Mesenchymal stem cell (in vitro differentiated cells and primary cell): ENCODE measurements around the gene CPSF4.
"Not testable (repeated sequence)": the region's sequence is repeated elsewhere in the genome, so short reads cannot be mapped to it uniquely, and the experiment has no call there.

Experiments used
- DNase-seq: peaks from one replicate; pipeline ENCODE4 v3.0.0-alpha.2; 2013
- H2AFZ ChIP-seq: one replicate; pipeline ENCODE4 v1.6.1; 2013; ENCODE audit warnings: low read depth, mild to moderate bottlenecking, control low read depth, inconsistent platforms, low read length, moderate library complexity
- H2AK5ac ChIP-seq: 2 replicates; pipeline ENCODE4 v1.6.1; 2013; ENCODE audit warnings: low read length, moderate library complexity, mild to moderate bottlenecking, inconsistent platforms; ENCODE audit not compliant: severe bottlenecking
- H2BK120ac ChIP-seq: one replicate; pipeline ENCODE4 v1.6.1; 2013; ENCODE audit warnings: low read depth, mild to moderate bottlenecking, inconsistent platforms, low read length, moderate library complexity
- H2BK12ac ChIP-seq, 2 experiments: one replicate each; pipeline ENCODE4 v1.6.1; 2013; ENCODE audit warnings: inconsistent platforms in 2 of 2, low read length in 2 of 2, mild to moderate bottlenecking in 2 of 2, moderate library complexity in 2 of 2, control low read depth in 1 of 2
- H2BK15ac ChIP-seq: one replicate; pipeline ENCODE4 v1.6.1; 2013; ENCODE audit warnings: mild to moderate bottlenecking, low read depth, inconsistent platforms; ENCODE audit not compliant: poor library complexity, severe bottlenecking
- H2BK5ac ChIP-seq: 2 replicates; pipeline ENCODE4 v1.6.1; 2013; ENCODE audit warnings: low read depth, mild to moderate bottlenecking, low read length, control low read depth, inconsistent platforms; ENCODE audit not compliant: poor library complexity, severe bottlenecking
- H3K14ac ChIP-seq, 2 experiments: one replicate each; pipeline ENCODE4 v1.6.1; 2013; ENCODE audit warnings: inconsistent platforms in 2 of 2, low read length in 2 of 2, control low read depth in 1 of 2, mild to moderate bottlenecking in 1 of 2, moderate library complexity in 1 of 2
- H3K18ac ChIP-seq, 2 experiments: one replicate each; pipeline ENCODE4 v1.6.1; 2013; ENCODE audit warnings: inconsistent platforms in 2 of 2, low read length in 2 of 2, control low read depth in 1 of 2, low read depth in 1 of 2, mild to moderate bottlenecking in 1 of 2
- H3K23ac ChIP-seq, 2 experiments: one replicate each; pipeline ENCODE4 v1.6.1; 2013; ENCODE audit warnings: inconsistent platforms in 2 of 2, low read length in 2 of 2, mild to moderate bottlenecking in 2 of 2, moderate library complexity in 2 of 2, control low read depth in 1 of 2
- H3K27ac ChIP-seq: 2 replicates; pipeline ENCODE4 v1.5.1; 2013; ENCODE audit warnings: mild to moderate bottlenecking, moderate library complexity, low read length, control low read depth, inconsistent platforms; ENCODE audit not compliant: poor library complexity, severe bottlenecking
- H3K27me3 ChIP-seq, 2 experiments: 2 replicates each; pipeline versions ENCODE4 v1.6.1 to v1.7.0; 2013; ENCODE audit warnings: low read length in 2 of 2, mild to moderate bottlenecking in 2 of 2, moderate library complexity in 2 of 2, control low read depth in 1 of 2, inconsistent platforms in 1 of 2; ENCODE audit not compliant: control insufficient read depth in 1 of 2, insufficient read depth in 1 of 2
- H3K36me3 ChIP-seq, 2 experiments: 2 replicates each; pipeline versions ENCODE4 v1.6.1 to v1.7.0; 2013; ENCODE audit warnings: low read length in 2 of 2, control low read depth in 1 of 2, inconsistent platforms in 1 of 2, low read depth in 1 of 2, mild to moderate bottlenecking in 1 of 2; ENCODE audit not compliant: insufficient read depth in 2 of 2, control insufficient read depth in 1 of 2
- H3K4ac ChIP-seq, 2 experiments: one replicate each; pipeline ENCODE4 v1.6.1; 2013; ENCODE audit warnings: inconsistent platforms in 2 of 2, low read length in 2 of 2, mild to moderate bottlenecking in 2 of 2, moderate library complexity in 2 of 2, control low read depth in 1 of 2, low read depth in 1 of 2
- H3K4me1 ChIP-seq: 2 replicates; pipeline ENCODE4 v1.6.1; 2013; ENCODE audit warnings: low read depth, low read length, control low read depth; ENCODE audit not compliant: control insufficient read depth, insufficient read depth
- H3K4me2 ChIP-seq: 2 replicates; pipeline ENCODE4 v1.6.1; 2013; ENCODE audit warnings: low read length, mild to moderate bottlenecking, inconsistent platforms; ENCODE audit not compliant: poor library complexity, severe bottlenecking
- H3K4me3 ChIP-seq, 2 experiments: 2 replicates each; pipeline versions ENCODE4 v1.5.1 to v1.7.0; 2013; ENCODE audit warnings: low read length in 2 of 2, mild to moderate bottlenecking in 2 of 2, control low read depth in 1 of 2, low read depth in 1 of 2; ENCODE audit not compliant: insufficient read depth in 1 of 2
- H3K79me1 ChIP-seq: replicated peaks from 2 replicates; pipeline ENCODE4 v1.6.1; 2013; ENCODE audit warnings: mild to moderate bottlenecking, control low read depth, low read length, inconsistent platforms; ENCODE audit not compliant: poor library complexity, severe bottlenecking
- H3K9ac ChIP-seq: 2 replicates; pipeline ENCODE4 v1.7.0; 2013; ENCODE audit warnings: mild to moderate bottlenecking, low read length, moderate library complexity
- H3K9me3 ChIP-seq: 2 replicates; pipeline ENCODE4 v1.7.0; 2013; ENCODE audit warnings: mild to moderate bottlenecking, low read length; ENCODE audit not compliant: control insufficient read depth
- H4K8ac ChIP-seq: one replicate; pipeline ENCODE4 v1.6.1; 2013; ENCODE audit warnings: inconsistent platforms, mild to moderate bottlenecking, low read length, moderate library complexity
- H4K91ac ChIP-seq: one replicate; pipeline ENCODE4 v1.6.1; 2013; ENCODE audit warnings: mild to moderate bottlenecking, low read length, inconsistent platforms
- WGBS: methylation state at CpG from one replicate; pipeline ENCODE4 v1.1.7; 2013; ENCODE audit warnings: mixed read lengths; 5-methylcytosine and 5-hydroxymethylcytosine counted together

Gene CPSF4

DNA sequence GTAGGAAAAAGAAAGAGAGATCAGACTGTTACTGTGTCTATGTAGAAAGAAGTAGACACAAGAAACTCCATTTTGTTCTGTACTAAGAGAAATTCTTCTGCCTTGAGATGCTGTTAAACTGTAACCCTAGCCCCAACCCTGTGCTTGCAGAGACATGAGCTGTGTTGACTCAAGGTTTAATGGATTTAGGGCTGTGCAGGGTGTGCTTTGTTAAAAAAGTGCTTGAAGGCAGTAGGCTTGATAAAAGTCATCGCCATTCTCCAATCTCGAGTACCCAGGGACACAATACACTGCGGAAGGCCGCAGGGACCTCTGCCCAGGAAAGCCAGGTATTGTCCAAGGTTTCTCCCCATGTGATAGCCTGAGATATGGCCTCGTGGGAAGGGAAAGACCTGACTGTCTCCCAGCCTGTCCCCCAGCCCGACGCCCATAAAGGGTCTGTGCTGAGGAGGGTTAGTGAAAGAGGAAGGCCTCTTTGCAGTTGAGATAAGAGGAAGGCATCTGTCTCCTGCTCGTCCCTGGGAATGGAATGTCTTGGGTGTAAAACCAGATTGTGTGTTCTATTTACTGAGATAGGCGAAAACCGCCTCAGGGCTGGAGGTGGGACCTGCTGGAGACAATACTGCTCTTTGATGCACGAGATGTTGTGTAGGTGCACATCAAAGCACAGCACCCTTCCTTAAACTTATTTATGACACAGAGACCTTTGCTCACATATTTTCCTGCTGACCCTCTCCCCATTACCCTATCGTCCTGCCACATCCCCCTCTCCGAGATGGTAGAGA, 6.8 kb upstream of the CPSF4 start:
- H2AFZ ChIP-seq, H3K23ac ChIP-seq, DNase-seq, H3K4ac ChIP-seq, H3K9ac ChIP-seq, H2BK15ac ChIP-seq, H2BK12ac ChIP-seq, H3K4me1 ChIP-seq, H3K27ac ChIP-seq, H3K27me3 ChIP-seq, H3K9me3 ChIP-seq, H2BK120ac ChIP-seq, H4K8ac ChIP-seq, H4K91ac ChIP-seq, H2BK5ac ChIP-seq, H2AK5ac ChIP-seq, H3K18ac ChIP-seq, H3K4me2 ChIP-seq, H3K14ac ChIP-seq, H3K4me3 ChIP-seq: not testable (repeated sequence)
- 91% methylated on average over 13 of the region's 13 CpGs for WGBS
- H3K36me3 ChIP-seq: peaks cover 58 to 79% of the 10 kb centered on the region in 2 experiments
- H3K79me1 ChIP-seq: peaks cover 37% of the 10 kb centered on the region

DNA sequence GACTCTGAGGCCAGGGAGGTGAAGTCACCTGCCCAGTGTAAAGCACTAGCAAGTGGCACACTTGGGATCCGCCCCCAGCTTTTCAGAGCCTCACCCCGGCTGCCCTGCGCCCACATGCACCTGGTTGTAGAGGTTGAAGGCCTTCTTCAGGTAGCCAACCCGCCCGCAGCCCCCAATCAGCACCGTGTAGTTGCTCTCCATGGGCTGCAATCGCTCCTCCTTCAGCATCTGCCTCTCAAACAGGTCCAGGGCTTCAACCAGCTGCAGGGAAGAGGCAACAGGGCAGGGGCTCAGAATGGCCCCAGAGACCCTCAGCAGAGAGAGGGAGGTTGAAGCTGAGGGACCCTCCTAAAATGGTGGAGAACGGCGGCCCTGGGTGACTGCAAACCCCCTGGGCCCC, 5.6 kb upstream of the CPSF4 start:
- WGBS: 98% methylated on average over 9 of the region's 9 CpGs

DNA sequence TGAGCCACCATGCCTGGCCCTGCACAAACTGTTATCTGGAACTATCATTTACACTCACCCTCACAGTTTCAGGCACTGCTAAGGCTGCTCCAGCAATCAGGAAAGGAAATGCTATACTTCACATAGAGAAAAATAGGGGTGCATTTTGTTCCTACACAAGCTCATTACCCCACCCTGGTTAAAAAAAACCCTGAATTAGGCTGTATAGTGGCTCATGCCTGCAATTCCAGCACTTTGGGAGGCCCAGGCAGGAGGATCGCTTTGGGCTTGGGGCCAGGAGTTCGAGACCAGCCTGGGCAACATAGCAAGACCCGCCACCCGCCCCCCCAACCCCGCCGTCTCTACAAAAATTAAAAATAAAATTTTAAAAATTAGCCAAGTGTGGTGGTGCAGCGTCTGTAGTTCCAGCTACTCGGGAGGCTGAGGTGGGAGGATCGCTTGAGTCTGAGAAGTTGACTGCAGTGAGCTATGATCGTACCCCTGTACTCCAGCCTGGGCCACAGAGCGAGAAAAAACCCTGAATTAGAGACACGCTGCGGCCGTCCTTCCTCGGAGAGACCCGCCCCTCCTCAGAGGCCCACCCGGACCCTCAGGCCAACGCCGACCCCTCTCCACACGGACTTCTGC, 684 bp upstream of the CPSF4 start:
- Histone ChIP-seq H3K18ac (peak overlapping the region; percentile 84 to 94), H2BK12ac (peak overlapping the region in 1 of 2 experiments; percentile 21), H3K36me3 (peaks cover 23 to 39% of the 10 kb centered on the region in 2 experiments), H3K9me3 (no peaks in the 10 kb centered on the region), H3K14ac (peak overlapping the region; percentile 48 to 92), H3K9ac (peak overlapping the region; percentile 95), H3K4ac (peak overlapping the region in 1 of 2 experiments; percentile 71), H3K4me1 (peaks cover 19% of the 10 kb centered on the region), H2BK5ac (peak overlapping the region; percentile 40), H3K27me3 (no peaks in the 10 kb centered on the region), H4K91ac (no peak overlapping the region), H2BK120ac (no peak overlapping the region), H2BK15ac (peak overlapping the region; percentile 7), H3K27ac (peak overlapping the region; percentile 73), H4K8ac (peak overlapping the region; percentile 76), H3K4me3 (peak overlapping the region; percentile 98 to 99), H3K23ac (no peak overlapping the region), H2AFZ (peak overlapping the region; percentile 83), H3K4me2 (peak overlapping the region; percentile 89), H2AK5ac (peak overlapping the region; percentile 24), H3K79me1 (peaks cover 39% of the 10 kb centered on the region)
- DNase-seq: no peak
- WGBS: 8% methylated on average over 13 of the region's 20 CpGs

More for the DNA sequence above, 5.6 kb upstream of the CPSF4 start:
- Histone ChIP-seq H3K4me1 (peaks cover 8% of the 10 kb centered on the region), H3K4me3 (no peak overlapping the region), H3K4me2 (no peak overlapping the region), H2BK5ac (no peak overlapping the region), H2AK5ac (no peak overlapping the region), H2AFZ (no peak overlapping the region), H2BK120ac (no peak overlapping the region), H3K27ac (no peak overlapping the region), H2BK15ac (no peak overlapping the region), H3K9me3 (no peaks in the 10 kb centered on the region), H3K23ac (peak overlapping the region in 1 of 2 experiments; percentile 64), H4K91ac (no peak overlapping the region), H3K27me3 (no peaks in the 10 kb centered on the region), H4K8ac (no peak overlapping the region), H2BK12ac (no peak overlapping the region), H3K9ac (no peak overlapping the region), H3K14ac (no peak overlapping the region), H3K36me3 (peaks cover 58 to 75% of the 10 kb centered on the region in 2 experiments), H3K18ac (no peak overlapping the region), H3K4ac (no peak overlapping the region), H3K79me1 (peaks cover 40% of the 10 kb centered on the region)
- DNase-seq: no peak

DNA sequence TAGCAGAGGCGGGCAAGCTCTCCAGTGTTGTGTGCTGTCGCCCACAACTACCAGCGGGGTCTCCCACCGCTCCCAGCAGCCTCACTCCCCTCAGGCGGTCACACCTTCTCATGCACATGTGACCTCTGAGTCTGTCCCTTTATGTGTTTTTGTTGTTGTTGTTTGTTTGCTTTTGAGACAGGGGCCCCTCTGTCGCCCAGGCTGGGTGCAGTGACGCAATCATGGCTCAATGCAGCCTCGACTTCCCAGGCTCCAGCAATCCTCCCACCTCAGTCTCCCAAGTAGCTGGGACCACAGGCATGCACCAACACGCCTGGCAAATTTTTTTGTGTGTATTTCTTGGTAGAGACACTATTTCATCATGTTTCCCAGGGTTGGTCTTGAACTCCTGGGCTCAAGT, 1.5 kb downstream of the CPSF4 start:
- Histone ChIP-seq H2BK15ac (peak overlapping the region; percentile 50), H3K27me3 (no peaks in the 10 kb centered on the region)

More for the DNA sequence above, 1.5 kb downstream of the CPSF4 start:
- H2AK5ac ChIP-seq: peak overlapping the region; percentile 91
- H3K36me3 ChIP-seq: peaks cover 26 to 35% of the 10 kb centered on the region in 2 experiments
- peak overlapping the region in 1 of 2 experiments; percentile 50 for H3K18ac ChIP-seq
- DNase-seq: peak; percentile 18
- H2BK12ac ChIP-seq: no peak overlapping the region
- peaks cover 19% of the 10 kb centered on the region for H3K4me1 ChIP-seq
- no peak overlapping the region for H2BK120ac ChIP-seq
- peaks cover 47% of the 10 kb centered on the region for H3K79me1 ChIP-seq
- H2AFZ ChIP-seq: no peak overlapping the region
- H3K23ac ChIP-seq: no peak overlapping the region
- peak overlapping the region; percentile 77 for H4K8ac ChIP-seq
- 92% methylated on average over 2 of the region's 9 CpGs for WGBS
- peak overlapping the region; percentile 96 for H3K9ac ChIP-seq
- H3K4ac ChIP-seq: no peak overlapping the region
- peak overlapping the region; percentile 58 for H4K91ac ChIP-seq
- peak overlapping the region; percentile 78 for H3K4me2 ChIP-seq
- no peak overlapping the region for H3K27ac ChIP-seq
- no peaks in the 10 kb centered on the region for H3K9me3 ChIP-seq
- no peak overlapping the region for H2BK5ac ChIP-seq
- no peak overlapping the region for H3K14ac ChIP-seq
- H3K4me3 ChIP-seq: peak overlapping the region; percentile 42 to 99
